GM10248 (cell line): Measurements from ENCODE around the gene SETD4.

Experiments
- CTCF ChIA-PET: fragments of 300-600 bp; sonication (Branson Sonifier 250); formaldehyde crosslinking; extraction: SDS; loops from one replicate; lab custom pipeline; 2021; ENCODE audit warnings: antibody characterized with exemption; lab: Yijun Ruan, JAX
- POLR2A ChIA-PET: fragments of 350-650 bp; sonication (Branson Sonifier 250); formaldehyde crosslinking; extraction: SDS; loops from one replicate; lab custom pipeline; 2020; ENCODE audit warnings: antibody characterized with exemption; lab: Yijun Ruan, JAX
- DNase-seq: peaks from one replicate; pipeline ENCODE4 v3.0.0; 2012; ENCODE audit errors: extremely low spot score
- TF ChIP-seq, protein P1 (sequence below): IDR thresholded peaks from 2 replicates; pipeline ENCODE4 v1.5.1; 2012; ENCODE audit warnings: mild to moderate bottlenecking, low read depth; ENCODE audit errors: extremely low read depth, missing control alignments, control extremely low read depth

The SETD4 gene

DNA sequence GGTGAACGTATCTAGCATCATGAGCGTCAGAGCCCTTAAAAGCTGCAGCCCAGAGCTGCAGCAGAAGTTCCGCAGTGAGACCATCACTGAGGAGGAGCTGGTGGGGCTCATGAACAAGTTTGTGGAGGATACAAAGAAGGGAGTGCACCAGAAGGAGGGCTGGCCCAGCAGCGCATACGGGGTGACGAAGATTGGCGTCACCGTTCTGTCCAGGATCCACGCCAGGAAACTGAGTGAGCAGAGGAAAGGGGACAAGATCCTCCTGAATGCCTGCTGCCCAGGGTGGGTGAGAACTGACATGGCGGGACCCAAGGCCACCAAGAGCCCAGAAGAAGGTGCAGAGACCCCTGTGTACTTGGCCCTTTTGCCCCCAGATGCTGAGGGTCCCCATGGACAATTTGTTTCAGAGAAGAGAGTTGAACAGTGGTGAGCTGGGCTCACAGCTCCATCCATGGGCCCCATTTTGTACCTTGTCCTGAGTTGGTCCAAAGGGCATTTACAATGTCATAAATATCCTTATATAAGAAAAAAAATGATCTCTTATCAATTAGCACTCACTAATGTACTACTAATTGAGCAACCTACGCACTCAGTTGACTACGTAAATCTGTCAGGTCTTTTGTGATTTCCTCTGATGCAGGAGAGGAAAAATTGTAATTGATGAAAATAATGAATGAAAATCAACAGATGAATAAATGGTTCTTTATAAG, 12.3 kb upstream of the SETD4 start:
- TF ChIP-seq, protein P1, sequence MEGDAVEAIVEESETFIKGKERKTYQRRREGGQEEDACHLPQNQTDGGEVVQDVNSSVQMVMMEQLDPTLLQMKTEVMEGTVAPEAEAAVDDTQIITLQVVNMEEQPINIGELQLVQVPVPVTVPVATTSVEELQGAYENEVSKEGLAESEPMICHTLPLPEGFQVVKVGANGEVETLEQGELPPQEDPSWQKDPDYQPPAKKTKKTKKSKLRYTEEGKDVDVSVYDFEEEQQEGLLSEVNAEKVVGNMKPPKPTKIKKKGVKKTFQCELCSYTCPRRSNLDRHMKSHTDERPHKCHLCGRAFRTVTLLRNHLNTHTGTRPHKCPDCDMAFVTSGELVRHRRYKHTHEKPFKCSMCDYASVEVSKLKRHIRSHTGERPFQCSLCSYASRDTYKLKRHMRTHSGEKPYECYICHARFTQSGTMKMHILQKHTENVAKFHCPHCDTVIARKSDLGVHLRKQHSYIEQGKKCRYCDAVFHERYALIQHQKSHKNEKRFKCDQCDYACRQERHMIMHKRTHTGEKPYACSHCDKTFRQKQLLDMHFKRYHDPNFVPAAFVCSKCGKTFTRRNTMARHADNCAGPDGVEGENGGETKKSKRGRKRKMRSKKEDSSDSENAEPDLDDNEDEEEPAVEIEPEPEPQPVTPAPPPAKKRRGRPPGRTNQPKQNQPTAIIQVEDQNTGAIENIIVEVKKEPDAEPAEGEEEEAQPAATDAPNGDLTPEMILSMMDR = no peak
- POLR2A ChIA-PET = no interaction called here
- no peak for DNase-seq
- CTCF ChIA-PET = interaction anchor here (1.0 to 2.2 kb wide), 3 partner anchors 10 to 32 kb away, joined by 3 to 7 read pairs (median 3); partner anchors contain the start of gene SETD4

DNA sequence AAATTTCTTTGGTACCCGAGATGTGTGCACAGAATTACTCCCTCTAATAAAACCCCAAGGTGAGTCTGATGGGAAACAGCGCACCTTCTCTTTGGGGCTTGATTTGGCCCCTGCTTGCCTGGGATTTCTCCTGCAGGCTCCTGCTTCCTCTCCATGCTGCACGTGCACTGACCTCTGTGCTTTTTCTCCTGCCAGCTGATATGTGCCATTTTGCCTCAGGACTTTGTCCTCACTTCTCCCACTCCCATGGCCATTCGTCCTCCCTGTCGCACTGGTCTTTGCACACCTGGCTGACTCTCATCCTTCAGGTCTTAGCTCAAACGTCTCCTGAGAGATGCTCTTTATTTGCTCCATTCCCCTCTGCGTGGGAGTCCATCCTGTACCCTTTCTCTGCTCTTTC, 10.7 kb upstream of the SETD4 start:
- DNase-seq = no peak
- TF ChIP-seq, protein P1 = no peak
- ChIA-PET POLR2A (no interaction called here), CTCF (interaction anchor here (2.1 kb wide), 1 partner anchor 41 kb away, joined by 7 read pairs; no protein-coding TSS in a partner anchor)

DNA sequence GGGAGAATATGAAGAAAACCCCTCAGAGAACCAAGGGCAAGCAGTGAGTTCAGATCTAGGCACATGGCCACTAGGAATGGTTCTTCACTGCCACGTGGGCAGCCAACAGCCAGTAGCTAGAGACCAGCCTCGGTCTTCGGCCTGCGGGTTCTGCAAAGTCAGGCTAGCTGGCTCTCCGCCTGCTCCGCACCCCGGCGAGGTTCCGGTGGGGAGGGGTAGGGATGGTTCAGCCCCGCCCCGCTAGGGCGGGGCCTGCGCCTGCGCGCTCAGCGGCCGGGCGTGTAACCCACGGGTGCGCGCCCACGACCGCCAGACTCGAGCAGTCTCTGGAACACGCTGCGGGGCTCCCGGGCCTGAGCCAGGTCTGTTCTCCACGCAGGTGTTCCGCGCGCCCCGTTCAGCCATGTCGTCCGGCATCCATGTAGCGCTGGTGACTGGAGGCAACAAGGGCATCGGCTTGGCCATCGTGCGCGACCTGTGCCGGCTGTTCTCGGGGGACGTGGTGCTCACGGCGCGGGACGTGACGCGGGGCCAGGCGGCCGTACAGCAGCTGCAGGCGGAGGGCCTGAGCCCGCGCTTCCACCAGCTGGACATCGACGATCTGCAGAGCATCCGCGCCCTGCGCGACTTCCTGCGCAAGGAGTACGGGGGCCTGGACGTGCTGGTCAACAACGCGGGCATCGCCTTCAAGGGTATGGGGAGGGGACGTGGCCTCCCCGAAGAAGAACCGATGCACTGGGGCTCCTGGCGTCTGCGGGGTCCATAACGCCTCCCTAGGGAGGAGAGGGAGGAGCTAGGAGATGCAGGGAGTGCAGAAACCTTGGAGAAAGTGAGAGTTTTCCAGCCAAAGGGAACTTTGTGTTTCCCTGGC, 9.6 kb upstream of the SETD4 start, which contains the start of gene CBR1:
CBR1 (plus strand) TSS at position 312 of the 871 bp plus-strand sequence; CDS start at position 404, 92 bp downstream.
- CTCF ChIA-PET = interaction anchor here (1.2 to 2.1 kb wide), 2 partner anchors 42 to 50 kb away, joined by 4 to 7 read pairs; no protein-coding TSS in a partner anchor
- POLR2A ChIA-PET = interaction anchor here (0.6 kb wide), 1 partner anchor 43 kb away, joined by 4 read pairs; no protein-coding TSS in a partner anchor
- TF ChIP-seq, protein P1 = no peak
- peak; percentile 91 for DNase-seq

DNA sequence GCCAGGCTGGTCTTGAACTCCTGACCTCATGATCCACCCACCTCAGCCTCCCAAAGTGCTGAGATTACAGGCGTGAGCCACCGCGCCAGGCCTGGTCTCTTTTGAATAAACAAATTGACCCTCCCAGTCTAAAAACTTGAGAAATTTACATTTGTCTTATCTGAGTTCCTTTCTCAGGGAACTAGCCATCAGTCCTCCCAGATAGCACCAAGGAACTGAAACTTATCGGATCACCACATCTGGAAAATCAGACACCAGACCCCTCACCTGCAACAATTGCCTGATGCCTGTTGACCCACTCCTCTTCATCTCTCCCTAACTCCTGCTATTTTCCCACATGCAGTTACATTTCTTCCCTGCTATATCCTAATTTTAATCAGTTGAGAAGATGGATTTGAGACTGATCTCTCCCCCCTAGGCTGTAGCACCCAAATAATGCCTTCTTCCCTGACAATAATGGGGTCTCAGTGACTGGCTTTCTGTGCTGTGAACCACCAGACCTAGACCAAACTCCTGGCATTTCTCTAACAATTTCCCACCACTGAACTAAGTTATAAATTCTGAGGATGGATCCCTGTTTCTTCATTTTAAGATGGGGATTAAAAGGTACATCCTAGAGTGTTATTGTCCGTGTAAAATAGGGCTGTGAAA, 8.5 kb upstream of the SETD4 start:
- no peak for DNase-seq
- TF ChIP-seq, protein P1 = no peak
- ChIA-PET CTCF (interaction anchor here (1.2 to 2.1 kb wide), 2 partner anchors 43 to 51 kb away, joined by 4 to 7 read pairs; no protein-coding TSS in a partner anchor), POLR2A (interaction anchor here (0.6 kb wide), 1 partner anchor 44 kb away, joined by 4 read pairs; no protein-coding TSS in a partner anchor)

DNA sequence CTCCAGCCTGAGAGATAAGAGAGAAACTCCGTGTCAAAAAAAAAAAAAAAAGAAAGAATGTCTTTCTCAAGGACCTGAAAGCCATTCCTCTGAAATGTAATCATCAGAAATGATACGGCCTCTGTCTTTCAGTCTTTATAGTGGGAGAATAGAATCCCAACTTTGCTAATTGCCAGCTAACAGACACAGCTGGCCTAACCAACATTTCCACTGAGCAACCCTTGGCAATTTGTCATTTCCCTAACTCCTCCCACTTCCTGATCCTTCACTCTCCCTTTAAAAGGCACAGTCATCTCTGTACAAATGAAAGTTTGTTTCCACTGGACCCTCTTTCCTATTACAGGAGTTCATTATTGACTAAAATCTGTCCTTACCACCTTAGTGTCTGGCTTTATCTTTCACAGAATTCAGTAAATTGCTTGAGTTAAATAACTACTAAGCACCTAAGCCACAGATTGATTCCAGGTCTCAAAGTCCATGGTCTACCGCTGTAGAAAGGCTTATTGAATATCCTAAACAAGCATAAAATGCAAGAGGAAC, 5.2 kb upstream of the SETD4 start:
- DNase-seq = no peak
- CTCF ChIA-PET = no interaction called here
- TF ChIP-seq, protein P1 = no peak
- POLR2A ChIA-PET = no interaction called here
